ENCODE results near the gene NFIA.

GRCh38 chr1:61123326-61123725 lies 41.0 kb downstream of the NFIA start:
- TF ChIP-seq CEBPB (IDR thresholded peaks at IDR 0.05) (no peak), TAF1 (IDR thresholded peaks at IDR 0.05; ENCODE audit: low read depth) (no peak), MAX (IDR thresholded peaks at IDR 0.05) (no peak), EP300 (IDR thresholded peaks at IDR 0.05; ENCODE audit: borderline replicate concordance) (no peak), REST (IDR thresholded peaks at IDR 0.05; ENCODE audit: low read depth) (no peak), FOXM1 (IDR thresholded peaks at IDR 0.05; ENCODE audit: borderline replicate concordance, low read depth) (no peak), RAD21 (IDR thresholded peaks at IDR 0.05; ENCODE audit: low read depth) (no peak), NFIC (IDR thresholded peaks at IDR 0.05) (no peak)

All from Ishikawa (cell line).